Sciatic nerve (tissue), 2 donors: ENCODE data around the gene CALML3. TPM values are rescaled to one million over a fixed set of nuclear protein-coding genes. Genes with fewer than 3 reads are reported as not detected.
"Not testable (repeated sequence)": the region's sequence is repeated elsewhere in the genome, so short reads cannot be mapped to it uniquely, and the experiment has no call there.

Experiments used
- ATAC-seq: fragments of 200-7000 bp; cut with Tn5 transposase; one replicate; pipeline ENCODE4 v1.9.1; 2020; ENCODE audit warnings: mild to moderate bottlenecking, moderate library complexity
- DNase-seq: peaks from one replicate; pipeline ENCODE4 v3.0.0-alpha.2; 2020; ENCODE audit warnings: low spot score
- intact Hi-C: fragments of 100-400 bp; cut with DNase I; formaldehyde crosslinking; loops from one replicate; pipeline ENCODE4 v1.14.2; 2022
- total RNA-seq: library from RNA; stranded (reverse); fragmentation: NEBNext Ultra II Directional; extraction: Animal tissue kit (Norgen Biotek cat#: 25700); gene quantifications from one replicate; pipeline ENCODE4 v1.2.1, GENCODE V29; 2021
- donor health status: DM: no; HTN: no; CAD: no.
- donor health status: DM: no; HTN: no; CAD: no.

CALML3 gene
- not detected for total RNA-seq

DNA sequence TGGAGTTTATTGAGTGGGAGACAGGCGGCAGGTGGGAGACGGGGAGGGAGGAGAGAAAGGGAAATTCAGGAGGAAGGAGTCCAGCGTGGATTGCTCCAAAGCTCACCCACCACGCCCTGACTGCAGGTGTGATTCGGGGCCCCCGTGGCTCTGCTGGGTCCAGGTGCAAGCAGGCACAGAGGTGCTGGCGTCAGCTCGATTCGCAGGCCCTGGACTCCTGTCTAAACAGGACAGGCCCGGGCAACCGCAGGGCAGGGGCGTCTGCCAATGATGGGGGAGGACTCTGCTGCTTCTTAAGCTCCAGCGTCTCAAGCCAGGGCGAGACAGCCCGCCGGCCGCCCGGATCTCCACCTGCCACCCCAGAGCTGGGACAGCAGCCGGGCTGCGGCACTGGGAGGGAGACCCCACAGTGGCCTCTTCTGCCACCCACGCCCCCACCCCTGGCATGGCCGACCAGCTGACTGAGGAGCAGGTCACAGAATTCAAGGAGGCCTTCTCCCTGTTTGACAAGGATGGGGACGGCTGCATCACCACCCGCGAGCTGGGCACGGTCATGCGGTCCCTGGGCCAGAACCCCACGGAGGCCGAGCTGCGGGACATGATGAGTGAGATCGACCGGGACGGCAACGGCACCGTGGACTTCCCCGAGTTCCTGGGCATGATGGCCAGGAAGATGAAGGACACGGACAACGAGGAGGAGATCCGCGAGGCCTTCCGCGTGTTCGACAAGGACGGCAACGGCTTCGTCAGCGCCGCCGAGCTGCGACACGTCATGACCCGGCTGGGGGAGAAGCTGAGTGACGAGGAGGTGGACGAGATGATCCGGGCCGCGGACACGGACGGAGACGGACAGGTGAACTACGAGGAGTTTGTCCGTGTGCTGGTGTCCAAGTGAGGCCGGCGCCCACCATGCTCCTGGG is at the start of gene CALML3:
Gene CALML3, plus strand, starts transcription at position 321 of the 920 bp plus-strand sequence. Its CDS starts 125 bp downstream, at position 446.
- DNase-seq, result peak; percentile 57
- intact Hi-C loops, result no loop called here
- ATAC-seq, result no peak

DNA sequence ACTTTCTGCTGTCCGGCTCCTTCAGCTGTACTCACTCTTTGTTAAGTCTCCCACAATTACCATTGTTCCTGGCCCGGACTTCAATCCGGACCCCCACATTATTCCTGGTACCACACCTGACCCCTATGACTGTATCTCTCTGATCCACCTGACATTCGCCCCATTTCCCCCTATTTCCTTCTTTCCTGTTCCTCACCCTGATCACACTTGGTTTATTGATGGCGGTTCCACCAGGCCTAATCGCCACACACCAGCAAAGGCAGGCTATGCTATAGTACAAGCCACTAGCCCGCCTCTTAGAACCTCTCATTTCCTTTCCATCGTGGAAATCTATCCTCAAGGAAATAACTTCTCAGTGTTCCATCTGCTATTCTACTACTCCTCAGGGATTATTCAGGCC is 49.7 kb upstream of the CALML3 start:
- ATAC-seq, intact Hi-C loops, DNase-seq: not testable (repeated sequence)

DNA sequence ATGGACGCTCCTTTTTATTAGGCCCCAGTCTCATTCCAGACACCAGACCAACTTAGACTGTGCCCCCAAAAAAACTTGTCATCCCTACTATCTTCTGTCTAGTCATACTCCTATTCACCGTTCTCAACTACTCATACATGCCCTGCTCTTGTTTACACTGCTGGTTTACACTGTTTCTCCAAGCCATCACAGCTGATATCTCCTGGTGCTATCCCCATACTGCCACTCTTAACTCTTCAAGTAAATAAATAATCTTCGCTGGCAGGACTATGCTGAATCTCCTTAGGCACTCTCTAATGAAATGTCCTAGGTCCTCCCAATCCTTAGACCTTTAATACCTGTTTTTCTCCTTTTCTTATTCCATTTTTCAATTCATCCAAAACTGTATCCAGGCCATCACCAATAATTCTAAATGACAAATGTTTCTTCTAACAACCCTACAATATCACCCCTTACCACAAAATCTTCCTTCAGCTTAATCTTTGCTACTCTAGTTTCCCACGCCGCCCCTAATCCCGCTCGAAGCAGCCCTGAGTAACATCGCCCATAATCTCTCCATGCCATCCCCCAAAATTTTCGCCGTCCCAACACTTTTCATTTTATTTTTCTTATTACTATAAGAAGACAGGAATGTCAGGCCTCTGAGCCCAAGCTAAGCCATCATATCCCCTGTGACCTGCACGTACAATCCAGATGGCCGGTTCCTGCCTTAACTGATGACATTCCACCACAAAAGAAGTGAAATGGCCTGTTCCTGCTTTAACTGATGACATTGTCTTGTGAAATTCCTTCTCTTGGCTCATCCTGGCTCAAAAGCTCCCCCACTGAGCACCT is 48.6 kb upstream of the CALML3 start:
- intact Hi-C loops, ATAC-seq, DNase-seq: not testable (repeated sequence)

DNA sequence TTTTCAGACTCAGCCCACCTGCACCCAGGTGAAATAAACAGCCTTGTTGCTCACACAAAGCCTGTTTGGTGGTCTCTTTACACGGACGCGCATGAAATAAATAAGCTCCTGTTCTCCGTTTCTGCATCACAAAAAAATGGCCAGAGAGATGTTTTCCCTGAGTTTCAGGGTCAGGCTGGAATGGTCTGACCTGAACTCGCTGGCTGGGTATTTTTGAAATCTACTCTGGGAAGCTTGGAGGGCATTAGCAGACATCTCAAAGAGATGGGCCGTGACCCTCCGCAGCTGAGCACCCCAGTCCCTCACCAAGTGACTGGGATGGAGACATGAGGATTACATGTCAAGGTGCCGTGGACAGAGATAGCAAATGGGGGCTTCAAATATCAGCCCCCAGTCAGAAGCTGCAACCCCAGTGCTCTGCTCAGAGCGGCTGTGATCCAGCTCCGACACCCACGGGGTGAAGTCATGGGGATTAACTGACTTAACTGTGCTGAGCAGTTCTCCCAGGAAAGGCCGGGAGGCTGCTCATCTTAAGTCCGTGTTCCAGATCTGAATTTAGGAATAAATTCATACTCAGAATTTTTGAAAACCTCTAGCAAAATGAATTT is 47.7 kb upstream of the CALML3 start:
- intact Hi-C loops, result no loop called here
- ATAC-seq (no peak), DNase-seq (peak; percentile 26)

DNA sequence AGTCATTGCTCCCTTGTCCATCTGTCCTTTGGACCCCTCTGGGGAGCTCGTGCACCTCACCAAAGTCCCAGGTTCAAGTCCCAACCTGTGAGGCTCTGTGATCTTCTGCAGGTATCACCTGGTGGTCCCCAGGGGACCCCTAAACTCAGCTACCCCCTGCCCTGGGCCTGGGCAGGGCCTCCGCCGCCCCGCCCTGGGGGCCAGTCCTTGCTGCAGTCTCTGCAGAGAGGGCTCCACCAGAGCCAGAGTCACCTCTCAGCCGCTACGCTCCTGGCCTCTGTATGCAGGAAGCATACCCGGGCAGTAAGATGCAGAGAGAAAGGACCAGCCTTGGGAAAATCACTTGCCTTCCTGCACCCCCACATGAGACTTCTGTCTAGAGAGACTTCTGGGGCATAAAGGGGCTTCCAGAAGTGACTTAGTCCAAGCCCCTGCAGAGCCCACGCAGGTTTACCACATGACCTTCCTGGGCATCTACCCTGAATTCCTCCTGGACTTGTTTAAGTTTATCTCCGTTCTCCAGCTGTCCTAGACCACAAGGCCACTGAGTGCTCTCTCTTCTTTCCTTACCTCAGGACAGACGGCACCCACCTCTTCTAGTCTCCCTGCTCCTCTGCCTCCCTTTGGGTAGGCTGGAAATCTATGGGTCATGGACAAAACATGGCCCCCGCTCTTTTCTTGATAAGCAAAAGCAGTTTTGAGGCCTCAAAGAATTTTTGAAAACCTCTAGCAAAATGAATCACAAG is 46.6 kb upstream of the CALML3 start:
- peak; percentile 20 for ATAC-seq
- DNase-seq, result no peak
- intact Hi-C loops, result no loop called here

DNA sequence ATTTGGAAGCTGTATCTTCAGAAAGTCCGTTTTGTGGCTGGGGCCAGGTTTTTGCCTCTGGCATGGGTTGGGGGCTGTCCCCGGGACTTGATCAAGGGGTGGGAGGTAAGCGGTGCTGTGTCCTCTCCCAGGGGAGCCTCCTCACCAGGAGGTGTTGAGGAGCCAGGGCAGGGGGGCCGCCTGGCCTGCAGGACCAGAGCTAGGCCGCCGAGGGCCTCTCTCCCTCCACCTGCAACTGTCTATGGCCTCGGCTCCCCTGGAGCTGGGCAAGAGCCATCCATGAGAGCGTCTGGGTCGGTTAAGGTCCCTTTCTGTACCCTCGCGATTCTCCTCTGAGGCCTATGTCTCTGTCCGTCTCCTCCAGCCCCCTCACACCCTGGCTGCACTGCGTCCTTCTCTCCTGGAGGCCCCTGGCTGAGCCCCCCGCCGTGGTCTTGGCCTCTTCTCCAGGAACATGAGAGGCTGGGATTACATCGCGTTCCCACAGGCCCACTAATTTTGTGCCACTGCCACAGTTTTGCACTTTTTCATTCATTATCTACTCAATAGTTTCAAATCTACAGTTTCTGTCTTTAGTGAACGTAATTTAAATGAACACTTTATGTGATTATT is 46.0 kb upstream of the CALML3 start:
- intact Hi-C loops, result no loop called here
- DNase-seq (peak; percentile 36), ATAC-seq (no peak)

DNA sequence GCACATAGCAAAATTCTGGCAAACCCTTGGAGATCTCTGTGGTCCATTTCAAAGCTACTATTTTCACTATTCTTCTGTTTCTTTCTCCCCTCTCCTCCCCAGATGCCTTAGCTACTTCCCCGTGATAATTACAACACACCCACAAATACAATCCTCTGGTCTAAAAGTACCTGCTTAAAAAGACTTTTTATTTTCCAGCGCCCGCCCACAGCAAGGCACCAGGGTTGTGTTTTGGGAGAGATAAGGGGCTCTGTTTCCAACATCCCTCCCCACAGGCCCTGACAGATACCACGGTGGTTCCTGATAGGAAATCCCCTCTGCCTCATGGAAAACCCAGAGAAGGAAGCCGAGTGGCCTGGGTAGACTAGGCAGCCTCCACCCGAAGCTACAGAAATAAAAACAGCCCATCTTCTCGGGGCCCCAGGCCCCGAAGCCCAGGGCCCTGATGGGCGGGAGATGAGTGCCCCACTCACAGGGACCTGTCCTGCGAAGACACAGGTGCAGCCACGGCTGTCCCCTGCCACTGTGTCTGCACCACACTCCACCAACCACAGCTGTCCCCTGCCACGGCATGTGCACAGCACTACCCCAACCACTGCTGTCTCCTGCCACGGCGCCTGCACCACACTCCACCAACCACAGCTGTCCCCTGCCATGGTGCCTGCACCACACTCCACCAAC is 45.1 kb upstream of the CALML3 start:
- no peak for DNase-seq
- ATAC-seq, result no peak
- intact Hi-C loops, result no loop called here

DNA sequence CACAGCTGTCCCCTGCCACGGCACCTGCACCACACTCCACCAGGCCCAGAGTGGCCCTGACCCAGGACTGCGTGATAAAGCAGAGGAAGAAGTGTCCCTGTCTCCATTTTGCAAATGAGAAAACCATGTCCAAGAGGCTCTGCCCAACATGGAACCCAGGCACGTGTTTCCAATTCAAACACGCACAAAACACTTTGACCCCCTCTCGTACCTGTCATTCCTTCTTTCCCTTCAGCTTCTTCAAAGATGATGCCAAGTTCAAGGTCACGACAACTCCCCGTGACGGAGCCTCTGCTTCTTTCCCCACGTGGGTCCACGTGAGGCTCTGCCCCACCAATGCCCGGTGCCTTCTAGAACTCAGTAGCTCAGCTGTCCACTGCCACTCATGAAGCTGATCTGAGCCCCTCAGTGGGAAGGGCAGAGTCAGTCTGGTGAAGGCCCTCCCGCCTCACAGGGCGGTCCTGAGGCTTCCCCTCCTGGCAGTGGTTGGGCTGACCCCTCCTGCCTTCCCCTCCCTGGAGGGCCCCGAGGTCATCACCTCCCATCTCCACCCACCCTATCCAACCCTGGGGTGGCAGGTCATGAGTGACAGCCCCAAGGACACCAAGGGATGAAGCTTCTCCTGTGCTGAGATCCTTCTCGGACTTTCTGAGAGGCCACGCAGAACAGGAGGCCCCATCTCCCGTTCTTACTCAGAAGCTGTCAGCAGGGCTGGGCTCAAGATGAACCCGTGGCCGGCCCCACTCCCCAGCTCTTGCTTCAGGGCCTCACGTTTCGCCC is 44.4 kb upstream of the CALML3 start:
- intact Hi-C loops, result no loop called here
- no peak for ATAC-seq
- DNase-seq, result peak; percentile 35

DNA sequence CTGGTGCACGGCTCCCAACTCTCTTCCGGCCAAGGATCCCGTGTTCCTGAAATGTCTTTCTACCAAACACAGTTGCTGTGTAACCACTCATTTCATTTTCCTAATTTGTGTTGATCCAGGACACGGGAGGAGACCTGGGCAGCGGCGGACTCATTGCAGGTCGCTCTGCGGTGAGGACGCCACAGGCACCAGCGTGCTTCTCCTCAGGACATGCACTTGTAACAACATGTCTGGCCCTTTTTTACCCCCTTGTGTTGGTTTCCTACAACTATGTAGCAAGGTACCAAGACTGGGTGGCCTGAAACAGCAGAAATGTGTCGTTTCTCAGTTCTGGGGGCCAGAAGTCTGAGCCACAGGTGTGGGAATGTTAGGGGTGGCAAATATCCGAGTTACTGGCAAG is 43.6 kb upstream of the CALML3 start:
- DNase-seq, result peak; percentile 44
- intact Hi-C loops, result no loop called here
- ATAC-seq, result no peak

DNA sequence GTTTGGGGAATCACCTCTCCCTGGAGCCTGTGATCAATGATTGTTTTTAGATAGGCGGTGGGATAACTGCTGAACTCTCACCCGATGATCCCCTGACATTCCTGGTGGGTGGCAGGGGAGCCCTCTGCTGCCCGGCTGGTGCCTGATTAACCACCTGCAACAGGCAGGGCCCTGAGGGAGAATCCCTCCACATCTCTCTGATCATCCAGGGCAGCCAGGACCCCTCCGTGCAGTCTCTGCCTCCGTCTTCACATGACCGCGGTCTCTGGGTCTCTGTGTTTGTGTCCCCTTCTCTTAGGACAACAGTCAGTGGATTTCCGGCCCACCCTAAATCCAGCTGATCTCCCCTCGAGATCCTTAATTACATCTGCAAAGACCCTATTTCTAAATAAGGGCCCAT is 42.7 kb upstream of the CALML3 start:
- intact Hi-C loops, result no loop called here
- DNase-seq (peak; percentile 27), ATAC-seq (no peak)

DNA sequence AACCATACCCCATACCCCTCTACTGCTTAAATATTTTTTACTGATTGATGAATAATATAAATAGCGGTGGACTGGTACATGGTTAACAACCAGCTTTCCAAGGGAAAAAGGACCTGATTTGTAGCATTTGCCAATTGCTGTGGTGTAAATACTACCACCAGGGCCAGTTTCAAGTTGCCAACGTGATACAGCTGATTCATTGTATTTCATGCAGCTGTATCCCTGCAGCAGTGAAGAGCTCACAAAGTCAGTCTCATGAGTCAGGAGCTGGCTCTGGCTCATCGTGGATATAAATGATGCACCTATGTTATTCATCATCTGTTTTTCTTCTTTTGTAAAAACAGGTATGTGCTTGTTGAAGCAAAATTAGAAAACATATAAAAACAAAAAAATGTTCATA is 40.6 kb upstream of the CALML3 start:
- intact Hi-C loops, result no loop called here
- DNase-seq (no peak), ATAC-seq (no peak)

DNA sequence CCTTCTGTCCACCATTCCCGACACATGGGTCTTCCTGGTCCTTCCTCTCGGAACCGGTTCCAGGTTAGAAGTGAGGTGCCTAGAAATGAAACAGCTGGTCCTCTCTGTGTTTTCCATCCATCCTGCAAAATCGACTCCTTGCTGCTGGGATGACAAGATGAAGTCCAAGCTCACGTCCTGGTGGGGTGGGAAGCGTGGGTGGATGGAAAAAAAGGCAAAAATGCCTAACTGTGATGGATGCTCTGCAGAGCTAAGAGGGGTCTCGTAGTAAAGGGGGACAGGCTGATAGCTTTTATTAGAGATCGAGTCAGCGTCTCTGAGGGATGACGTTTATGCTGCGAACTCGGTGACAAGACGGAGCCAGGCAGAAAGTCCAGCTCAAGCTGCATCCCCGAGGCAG is 39.5 kb upstream of the CALML3 start:
- DNase-seq, result no peak
- no peak for ATAC-seq
- intact Hi-C loops, result no loop called here

DNA sequence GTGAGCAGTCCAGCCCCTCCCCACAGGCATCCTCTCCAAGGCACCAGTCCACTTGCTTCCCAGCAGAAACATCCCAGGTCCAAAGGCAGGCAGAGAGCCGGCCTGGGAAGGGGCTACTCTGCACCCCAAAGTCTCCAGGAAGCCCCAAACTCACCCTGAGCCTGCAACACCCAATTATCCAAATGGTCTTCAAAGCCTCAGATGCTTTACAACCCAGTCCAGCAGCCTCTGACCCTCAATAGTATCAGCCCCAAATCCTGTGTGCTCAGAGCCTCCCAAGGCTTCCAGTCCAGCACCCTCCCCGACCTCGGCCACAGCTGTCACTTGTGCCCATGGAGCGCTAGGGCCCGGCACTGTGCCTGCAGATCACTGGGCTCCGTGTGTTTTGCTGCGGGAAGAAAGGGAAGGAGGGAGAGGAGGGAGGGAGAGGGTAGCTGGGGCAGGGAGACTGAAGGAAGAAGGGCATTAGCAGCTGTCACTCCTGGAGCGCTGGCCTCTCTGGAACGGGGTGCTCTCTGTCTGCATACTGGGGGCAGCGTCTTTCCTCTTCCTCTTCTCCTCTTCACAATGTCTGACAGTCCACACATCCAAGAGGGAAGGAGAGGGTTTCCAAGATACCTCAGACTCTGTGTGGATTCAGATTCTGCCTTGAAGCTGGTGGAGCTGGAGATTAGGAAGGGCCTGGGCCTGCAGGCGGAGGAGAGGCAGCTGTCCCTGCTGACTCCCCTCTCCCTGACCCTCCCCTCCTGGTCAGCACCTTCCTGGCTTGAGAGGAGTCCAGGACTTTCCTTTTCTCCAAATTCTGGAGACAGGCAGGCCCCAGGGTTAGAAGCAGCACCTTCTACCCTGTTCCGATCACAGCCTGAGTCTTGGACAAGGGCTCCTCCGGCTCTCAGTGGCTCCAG is 38.6 kb upstream of the CALML3 start:
- ATAC-seq (no peak), DNase-seq (no peak)
- intact Hi-C loops, result no loop called here

DNA sequence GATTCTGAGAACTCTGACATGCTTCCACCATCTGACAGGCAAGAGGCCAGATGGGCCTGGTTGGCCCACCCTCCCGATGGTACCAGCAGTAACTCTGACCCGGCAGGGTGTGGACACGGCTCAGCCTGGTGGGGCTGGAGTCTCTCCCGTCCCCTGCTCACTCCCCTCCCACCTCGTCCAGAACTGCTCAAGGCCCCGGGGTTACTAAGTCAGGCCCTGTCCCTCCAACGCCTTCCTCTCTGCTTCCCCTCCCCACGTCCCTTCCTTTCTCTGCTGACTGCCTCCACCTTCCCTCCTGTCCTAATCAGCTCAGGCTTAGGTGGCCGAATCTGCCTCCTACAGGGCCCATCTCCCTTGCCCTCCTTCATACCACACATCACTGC is 37.9 kb upstream of the CALML3 start:
- ATAC-seq (peak; percentile 35), DNase-seq (no peak)
- intact Hi-C loops, result no loop called here

DNA sequence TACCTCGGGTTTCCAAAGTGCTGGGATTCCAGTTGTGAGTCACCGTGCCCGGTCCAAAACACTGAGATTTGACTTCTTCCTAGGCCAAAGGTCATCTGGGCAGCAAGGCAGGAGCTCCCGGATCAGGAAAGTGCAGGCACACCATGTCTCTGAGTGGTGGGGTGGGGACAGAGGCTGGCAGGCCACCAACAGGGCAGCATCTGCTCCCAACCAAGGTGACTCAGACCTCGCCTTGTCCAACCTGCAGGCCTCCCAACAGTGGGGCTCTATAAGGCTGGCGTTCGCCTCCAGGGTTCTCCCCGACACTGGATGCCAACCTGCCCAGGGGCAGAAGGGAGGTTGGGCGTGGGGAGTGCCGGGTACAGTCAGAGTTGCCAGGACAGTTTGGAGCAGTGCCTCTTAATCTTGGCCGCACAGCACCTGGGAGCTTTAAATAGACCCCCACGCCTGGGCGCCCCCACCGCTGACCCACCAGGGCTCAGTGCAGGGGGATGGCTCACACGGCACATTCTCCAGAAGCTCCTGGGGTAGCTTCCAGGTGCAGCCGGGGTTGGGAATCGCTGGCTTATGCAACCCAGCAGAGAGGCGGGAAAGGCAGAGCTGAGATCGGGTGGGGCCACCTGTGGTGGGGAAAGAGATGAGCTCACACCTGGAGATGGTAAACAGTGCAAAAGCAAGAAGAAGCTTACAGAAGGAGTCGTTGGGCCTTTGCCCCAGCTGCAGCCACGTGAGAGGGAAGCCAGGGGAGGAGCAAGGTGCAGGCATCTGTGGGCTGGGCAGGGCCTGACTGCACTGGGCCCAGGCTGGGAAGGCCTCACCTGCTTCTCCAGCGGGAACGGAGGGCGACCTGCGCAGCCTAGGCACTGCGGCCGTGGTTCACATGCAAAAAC is 36.2 kb upstream of the CALML3 start:
- intact Hi-C loops, result no loop called here
- no peak for DNase-seq
- ATAC-seq, result no peak
